Neuronal stem cell (in vitro differentiated cells): ENCODE results near the gene DDX27.
A peak's percentile ranks its signal among the peaks of the same experiment; 100 is the strongest.
"Not testable (repeated sequence)": the region's sequence is repeated elsewhere in the genome, so short reads cannot be mapped to it uniquely, and the experiment has no call there.

Source experiments
- DNase-seq: peaks from one replicate; pipeline ENCODE4 v3.0.0-alpha.2; 2013; ENCODE audit warnings: low spot score
- H2AFZ ChIP-seq: one replicate; pipeline ENCODE4 v1.6.1; 2013; ENCODE audit warnings: mild to moderate bottlenecking, low read length, inconsistent platforms
- H2AK5ac ChIP-seq: 2 replicates; pipeline ENCODE4 v1.6.1; 2013; ENCODE audit warnings: low read depth, mild to moderate bottlenecking, inconsistent platforms, low read length, moderate library complexity, mixed read lengths
- H2BK120ac ChIP-seq: 2 replicates; pipeline ENCODE4 v1.6.1; 2013; ENCODE audit warnings: low read depth, mild to moderate bottlenecking, inconsistent platforms, low read length, moderate library complexity, mixed read lengths
- H2BK12ac ChIP-seq: one replicate; pipeline ENCODE4 v1.6.1; 2013; ENCODE audit warnings: low read length, inconsistent platforms
- H2BK15ac ChIP-seq: 2 replicates; pipeline ENCODE4 v1.6.1; 2013; ENCODE audit warnings: mild to moderate bottlenecking, low read length, inconsistent platforms, mixed read lengths
- H2BK5ac ChIP-seq: one replicate; pipeline ENCODE4 v1.6.1; 2013; ENCODE audit warnings: inconsistent platforms, mild to moderate bottlenecking, low read length, moderate library complexity
- H3K14ac ChIP-seq: one replicate; pipeline ENCODE4 v1.6.1; 2013; ENCODE audit warnings: low read length, inconsistent platforms
- H3K18ac ChIP-seq: 2 replicates; pipeline ENCODE4 v1.6.1; 2013; ENCODE audit warnings: low read length, inconsistent platforms
- H3K23ac ChIP-seq: 2 replicates; pipeline ENCODE4 v1.6.1; 2013; ENCODE audit warnings: low read depth, mild to moderate bottlenecking, mixed read lengths, low read length, inconsistent platforms; ENCODE audit not compliant: poor library complexity
- H3K27ac ChIP-seq: replicated peaks from 3 replicates; pipeline ENCODE4 v1.5.1; 2013; ENCODE audit warnings: low read length, inconsistent platforms
- H3K27me3 ChIP-seq, 3 experiments: 2 replicates each; pipeline ENCODE4 v1.6.1; 2013; ENCODE audit warnings: low read length in 3 of 3, mild to moderate bottlenecking in 2 of 3, inconsistent platforms in 1 of 3, low read depth in 1 of 3, mixed read lengths in 1 of 3, moderate library complexity in 1 of 3; ENCODE audit not compliant: control insufficient read depth in 3 of 3, insufficient read depth in 3 of 3
- H3K36me3 ChIP-seq, 2 donors: replicated peaks in 1 of 2; 2 replicates each; pipeline ENCODE4 v1.6.1; 2013; ENCODE audit warnings: low read length in 2 of 2; ENCODE audit not compliant: control insufficient read depth in 2 of 2, insufficient read depth in 2 of 2
- H3K4ac ChIP-seq: 2 replicates; pipeline ENCODE4 v1.6.1; 2013; ENCODE audit warnings: inconsistent platforms, mild to moderate bottlenecking, low read length, moderate library complexity
- H3K4me1 ChIP-seq, 2 donors: 1 replicate in 1 of 2; 2 replicates in 1 of 2; pipeline ENCODE4 v1.6.1; 2013; ENCODE audit warnings: low read length in 2 of 2, low read depth in 1 of 2; ENCODE audit not compliant: control insufficient read depth in 2 of 2, insufficient read depth in 1 of 2
- H3K4me2 ChIP-seq: one replicate; pipeline ENCODE4 v1.6.1; 2013; ENCODE audit warnings: mild to moderate bottlenecking, low read length, inconsistent platforms; ENCODE audit not compliant: insufficient read depth, poor library complexity, severe bottlenecking
- H3K4me3 ChIP-seq, 2 donors: 2 replicates each; pipeline ENCODE4 v1.5.1; 2013; ENCODE audit warnings: low read length in 2 of 2, mild to moderate bottlenecking in 2 of 2, inconsistent platforms in 1 of 2, moderate library complexity in 1 of 2
- H3K79me1 ChIP-seq: one replicate; pipeline ENCODE4 v1.6.1; 2013; ENCODE audit warnings: low read depth, mild to moderate bottlenecking, inconsistent platforms, low read length, moderate library complexity
- H3K9ac ChIP-seq: one replicate; pipeline ENCODE4 v1.6.1; 2013; ENCODE audit warnings: mild to moderate bottlenecking, low read depth, low read length, inconsistent platforms; ENCODE audit not compliant: poor library complexity
- H3K9me3 ChIP-seq, 2 donors: replicated peaks in 1 of 2; 2 replicates each; pipeline versions ENCODE3 to v1.6.1; 2013; ENCODE audit warnings: low read length in 2 of 2, mild to moderate bottlenecking in 2 of 2, inconsistent platforms in 1 of 2, low read depth in 1 of 2, mixed read lengths in 1 of 2, moderate library complexity in 1 of 2; ENCODE audit not compliant: control insufficient read depth in 2 of 2, insufficient read depth in 1 of 2
- H4K8ac ChIP-seq: one replicate; pipeline ENCODE4 v1.6.1; 2013; ENCODE audit warnings: low read depth, mild to moderate bottlenecking, inconsistent platforms, low read length, moderate library complexity
- H4K91ac ChIP-seq: one replicate; pipeline ENCODE4 v1.6.1; 2013; ENCODE audit warnings: low read length, low read depth, mild to moderate bottlenecking, inconsistent platforms; ENCODE audit not compliant: poor library complexity
- WGBS, 2 donors: extraction: QIAGEN DNeasy Blood & Tissue Kit; methylation state at CpG; one replicate each; pipeline ENCODE4 v1.1.7; 2013; ENCODE audit warnings: missing lambda C conversion rate in 2 of 2, mixed read lengths in 1 of 2; ENCODE audit not compliant: insufficient read length in 2 of 2, insufficient replicate concordance in 1 of 2; ENCODE audit errors: extremely low coverage in 2 of 2; 5-methylcytosine and 5-hydroxymethylcytosine counted together

Gene DDX27

GRCh38 chr20:49214571-49214970 lies 4.6 kb upstream of the DDX27 start:
- no peak overlapping the region for H2BK120ac ChIP-seq
- no peak overlapping the region for H2BK12ac ChIP-seq
- no peak overlapping the region for H2BK5ac ChIP-seq
- H3K27ac ChIP-seq = no peak overlapping the region
- no peak overlapping the region for H3K23ac ChIP-seq
- H4K8ac ChIP-seq = no peak overlapping the region
- no peak overlapping the region for H2AK5ac ChIP-seq
- H3K14ac ChIP-seq = no peak overlapping the region
- no peak overlapping the region for H2BK15ac ChIP-seq
- no peak overlapping the region for H3K9ac ChIP-seq
- H3K4ac ChIP-seq = no peak overlapping the region
- DNase-seq = no peak
- no peak overlapping the region for H4K91ac ChIP-seq
- H3K36me3 ChIP-seq = no peaks in the 10 kb centered on the region
- H3K18ac ChIP-seq = no peak overlapping the region
- H3K4me2 ChIP-seq = no peak overlapping the region
- H3K79me1 ChIP-seq = peaks cover 2% of the 10 kb centered on the region
- H3K9me3 ChIP-seq = peaks cover 0 to 9% of the 10 kb centered on the region in 2 donors
- no peak overlapping the region for H3K4me3 ChIP-seq
- H3K4me1 ChIP-seq = peaks cover 0 to 2% of the 10 kb centered on the region in 2 donors
- H3K27me3 ChIP-seq = no peaks in the 10 kb centered on the region
- no peak overlapping the region for H2AFZ ChIP-seq

GRCh38 chr20:49215232-49215631 lies 4.0 kb upstream of the DDX27 start:
- Histone ChIP-seq H3K27me3 (no peaks in the 10 kb centered on the region), H3K18ac (no peak overlapping the region), H4K8ac (no peak overlapping the region), H3K9me3 (peaks cover 0 to 5% of the 10 kb centered on the region in 2 donors), H3K4me1 (peaks cover 3 to 5% of the 10 kb centered on the region in 2 donors), H3K23ac (no peak overlapping the region), H3K79me1 (peaks cover 6% of the 10 kb centered on the region), H3K27ac (no peak overlapping the region), H3K36me3 (no peaks in the 10 kb centered on the region), H2AFZ (no peak overlapping the region), H3K14ac (no peak overlapping the region), H2BK12ac (no peak overlapping the region), H2AK5ac (no peak overlapping the region), H4K91ac (no peak overlapping the region), H2BK120ac (no peak overlapping the region), H2BK5ac (no peak overlapping the region), H3K4me2 (no peak overlapping the region), H3K4me3 (no peak overlapping the region), H3K4ac (no peak overlapping the region), H3K9ac (no peak overlapping the region), H2BK15ac (no peak overlapping the region)
- DNase-seq = no peak
- no CpG with 5 or more reads among the region's 3 CpGs for WGBS, 2 donors

- no peak overlapping the region for H2BK5ac ChIP-seq
- H3K4me3 ChIP-seq = no peak overlapping the region
- H3K23ac ChIP-seq = no peak overlapping the region
- no peak overlapping the region for H3K18ac ChIP-seq
- no peak overlapping the region for H2BK15ac ChIP-seq
- H3K4me2 ChIP-seq = no peak overlapping the region
- H3K27me3 ChIP-seq = no peaks in the 10 kb centered on the region
- H2AFZ ChIP-seq = peak overlapping the region; percentile 86
- no peak overlapping the region for H2BK12ac ChIP-seq
- peaks cover 8% of the 10 kb centered on the region for H3K79me1 ChIP-seq
- H2BK120ac ChIP-seq = no peak overlapping the region
- H3K4ac ChIP-seq = no peak overlapping the region
- H3K4me1 ChIP-seq = peaks cover 4 to 6% of the 10 kb centered on the region in 2 donors
- H3K9me3 ChIP-seq = peaks cover 0 to 2% of the 10 kb centered on the region in 2 donors
- H4K8ac ChIP-seq = no peak overlapping the region
- H2AK5ac ChIP-seq = no peak overlapping the region
- H3K27ac ChIP-seq = no peak overlapping the region
- DNase-seq = peak; percentile 89
- no peak overlapping the region for H4K91ac ChIP-seq
- no peak overlapping the region for H3K9ac ChIP-seq
- no CpG with 5 or more reads among the region's 11 CpGs for WGBS, 2 donors
- no peak overlapping the region for H3K14ac ChIP-seq
- H3K36me3 ChIP-seq = peaks cover 5 to 9% of the 10 kb centered on the region in 2 donors
These were observed 2.1 kb upstream of the DDX27 start for GRCh38 chr20:49216991-49217578.

- H3K27me3 ChIP-seq, H3K4me2 ChIP-seq, H3K14ac ChIP-seq, H3K79me1 ChIP-seq, H3K4me1 ChIP-seq, H3K4ac ChIP-seq, H2BK12ac ChIP-seq, H4K8ac ChIP-seq, H3K27ac ChIP-seq, H3K9ac ChIP-seq, H3K18ac ChIP-seq, H2BK5ac ChIP-seq, H3K9me3 ChIP-seq, H2BK15ac ChIP-seq, DNase-seq, H2BK120ac ChIP-seq, H4K91ac ChIP-seq, H2AK5ac ChIP-seq, H3K23ac ChIP-seq: not testable (repeated sequence)
- WGBS, 2 donors = no CpG with 5 or more reads among the region's 13 CpGs
- H3K4me3 ChIP-seq = peak overlapping the region in 1 of 2 donors; percentile 82
- H2AFZ ChIP-seq = peak overlapping the region; percentile 90
- peaks cover 13 to 22% of the 10 kb centered on the region in 2 donors for H3K36me3 ChIP-seq
These were observed 501 bp upstream of the DDX27 start for GRCh38 chr20:49218739-49219090.
